ENCODE measurements around the gene FAU. TPM values are rescaled to one million over a fixed set of nuclear protein-coding genes. Genes with fewer than 3 reads are reported as not detected.

The FAU gene
- total and polyA plus RNA-seq, 9 of the 15 experiments (the other 6 are each of a cell fraction or from before 2014, with no cell fraction given) = 433 to 1,827 (median 942) TPM

DNA sequence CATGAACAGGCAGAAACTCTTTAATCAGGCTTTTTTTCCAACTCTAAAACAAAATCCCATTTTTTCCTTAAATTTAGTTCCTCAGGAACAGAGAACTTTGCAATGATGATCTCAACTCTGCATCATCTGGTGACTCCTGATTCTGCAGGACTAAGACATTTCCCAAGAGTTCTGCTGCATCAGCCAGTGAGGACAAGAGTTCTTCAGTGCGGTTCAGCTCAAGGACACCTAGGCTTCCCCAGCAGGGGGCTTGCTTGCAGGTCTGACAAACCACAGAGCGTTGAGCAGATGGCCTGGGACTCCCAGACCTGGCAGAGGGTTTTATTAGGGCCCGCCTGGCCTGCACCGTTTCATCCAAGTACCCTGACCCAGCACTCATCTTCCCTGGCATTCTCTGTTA is 44.5 kb downstream of the FAU start (continued):
- TF ChIP-seq, protein P1, sequence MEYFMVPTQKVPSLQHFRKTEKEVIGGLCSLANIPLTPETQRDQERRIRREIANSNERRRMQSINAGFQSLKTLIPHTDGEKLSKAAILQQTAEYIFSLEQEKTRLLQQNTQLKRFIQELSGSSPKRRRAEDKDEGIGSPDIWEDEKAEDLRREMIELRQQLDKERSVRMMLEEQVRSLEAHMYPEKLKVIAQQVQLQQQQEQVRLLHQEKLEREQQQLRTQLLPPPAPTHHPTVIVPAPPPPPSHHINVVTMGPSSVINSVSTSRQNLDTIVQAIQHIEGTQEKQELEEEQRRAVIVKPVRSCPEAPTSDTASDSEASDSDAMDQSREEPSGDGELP (CRISPR knock-in tag; IDR thresholded peaks at IDR 0.05; ENCODE audit: borderline replicate concordance) = 0 out of 2 replicates have a peak, but pooled peaks have one; percentile 15
- TF ChIP-seq, protein P2, sequence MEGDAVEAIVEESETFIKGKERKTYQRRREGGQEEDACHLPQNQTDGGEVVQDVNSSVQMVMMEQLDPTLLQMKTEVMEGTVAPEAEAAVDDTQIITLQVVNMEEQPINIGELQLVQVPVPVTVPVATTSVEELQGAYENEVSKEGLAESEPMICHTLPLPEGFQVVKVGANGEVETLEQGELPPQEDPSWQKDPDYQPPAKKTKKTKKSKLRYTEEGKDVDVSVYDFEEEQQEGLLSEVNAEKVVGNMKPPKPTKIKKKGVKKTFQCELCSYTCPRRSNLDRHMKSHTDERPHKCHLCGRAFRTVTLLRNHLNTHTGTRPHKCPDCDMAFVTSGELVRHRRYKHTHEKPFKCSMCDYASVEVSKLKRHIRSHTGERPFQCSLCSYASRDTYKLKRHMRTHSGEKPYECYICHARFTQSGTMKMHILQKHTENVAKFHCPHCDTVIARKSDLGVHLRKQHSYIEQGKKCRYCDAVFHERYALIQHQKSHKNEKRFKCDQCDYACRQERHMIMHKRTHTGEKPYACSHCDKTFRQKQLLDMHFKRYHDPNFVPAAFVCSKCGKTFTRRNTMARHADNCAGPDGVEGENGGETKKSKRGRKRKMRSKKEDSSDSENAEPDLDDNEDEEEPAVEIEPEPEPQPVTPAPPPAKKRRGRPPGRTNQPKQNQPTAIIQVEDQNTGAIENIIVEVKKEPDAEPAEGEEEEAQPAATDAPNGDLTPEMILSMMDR (IDR thresholded peaks at IDR 0.05 in 2 of 3, conservative IDR thresholded peaks at IDR 0.05 in 1 of 3; ENCODE audit: insufficient read depth in 2 of 3, low read depth in 1 of 3, low read length in 3 of 3) = peak in 2 of 3 experiments; percentile 6 to 34; a peak in 2 of 6 replicates

GRCh38 chr11:65072631-65072966 is 49.3 kb downstream of the FAU start:
- DNase-seq (ENCODE audit: extremely low read depth in 1 of 4, low spot score in 3 of 4) = no peak
- Histone ChIP-seq H3K27me3 (ENCODE audit: control insufficient read depth in 2 of 2, insufficient read depth in 2 of 2, low read length in 2 of 2) (no peaks in the 10 kb centered on the region), H3K4me3 (no peak overlapping the region), H2AFZ (ENCODE audit: low read depth, low read length) (no peak overlapping the region), H3K4me1 (replicated peaks in 1 of 2; ENCODE audit: control insufficient read depth in 2 of 2, insufficient read depth in 2 of 2, low read length in 2 of 2) (peaks cover 1 to 3% of the 10 kb centered on the region in 2 experiments; a peak in 3 of 5 replicates), H3K9me1 (ENCODE audit: control insufficient read depth, insufficient read depth, low read length) (no peaks in the 10 kb centered on the region), H4K20me1 (replicated peaks; ENCODE audit: control insufficient read depth, insufficient read depth, low read length) (0 out of 2 replicates have a peak, but pooled peaks cover 2% of the 10 kb centered on the region), H3K27ac (ENCODE audit: extremely low read depth, low read depth, low read length) (no peak overlapping the region), H3K36me3 (ENCODE audit: control insufficient read depth, insufficient read depth, low read length) (peaks cover 20% of the 10 kb centered on the region), H3K4me2 (ENCODE audit: insufficient read depth, low read length) (no peak overlapping the region), H3K79me2 (ENCODE audit: control insufficient read depth, insufficient read depth, low read length) (peaks cover 4% of the 10 kb centered on the region; the same call in 2 of the 3 replicates), H3K9me3 (replicated peaks; ENCODE audit: control insufficient read depth, insufficient read depth, low read depth, low read length) (no peaks in the 10 kb centered on the region), H3K9ac (ENCODE audit: insufficient read depth in 1 of 2, low read depth in 2 of 2, low read length in 2 of 2) (peak overlapping the region in 1 of 2 experiments; percentile 15; a peak in 1 of 4 replicates)
- in situ Hi-C loops (cut with MboI) = no loop called here
- ChIA-PET CTCF (ENCODE audit: low intra/inter-chr PET ratio) (no interaction called here), POLR2A (interaction anchor here (2.4 kb wide), 1 partner anchor 10 kb away, joined by 11 read pairs; no protein-coding TSS in a partner anchor)
- no peak for ATAC-seq
- BruUV-seq (replicated peaks) = no TSS peak
- no peak for FAIRE-seq
- intact Hi-C loops (cut with micrococcal nuclease) = no loop called here
- 13% methylated on average over 1 of the region's 1 CpG for WGBS (ENCODE audit: insufficient coverage, low coverage, missing lambda C conversion rate)
- TF ChIP-seq TBP (optimal IDR thresholded peaks at IDR 0.05; ENCODE audit: low read depth, low read length) (no peak), MAFG (tag; conservative IDR thresholded peaks at IDR 0.05) (no peak), ZFP30 (CRISPR knock-in tag; IDR thresholded peaks at IDR 0.05; ENCODE audit: borderline replicate concordance) (no peak), SRSF1 (IDR thresholded peaks at IDR 0.05; ENCODE audit: low read depth, low read length) (no peak), ZBTB9 (CRISPR knock-in tag; IDR thresholded peaks at IDR 0.05) (no peak), TRIM28 (IDR thresholded peaks at IDR 0.05) (no peak), GTF2B (IDR thresholded peaks at IDR 0.05; ENCODE audit: extremely low read depth, insufficient read length) (no peak), ZNF699 (CRISPR knock-in tag; IDR thresholded peaks at IDR 0.05; ENCODE audit: insufficient replicate concordance) (no peak)
- TF ChIP-seq, protein P3, sequence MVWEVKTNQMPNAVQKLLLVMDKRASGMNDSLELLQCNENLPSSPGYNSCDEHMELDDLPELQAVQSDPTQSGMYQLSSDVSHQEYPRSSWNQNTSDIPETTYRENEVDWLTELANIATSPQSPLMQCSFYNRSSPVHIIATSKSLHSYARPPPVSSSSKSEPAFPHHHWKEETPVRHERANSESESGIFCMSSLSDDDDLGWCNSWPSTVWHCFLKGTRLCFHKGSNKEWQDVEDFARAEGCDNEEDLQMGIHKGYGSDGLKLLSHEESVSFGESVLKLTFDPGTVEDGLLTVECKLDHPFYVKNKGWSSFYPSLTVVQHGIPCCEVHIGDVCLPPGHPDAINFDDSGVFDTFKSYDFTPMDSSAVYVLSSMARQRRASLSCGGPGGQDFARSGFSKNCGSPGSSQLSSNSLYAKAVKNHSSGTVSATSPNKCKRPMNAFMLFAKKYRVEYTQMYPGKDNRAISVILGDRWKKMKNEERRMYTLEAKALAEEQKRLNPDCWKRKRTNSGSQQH (CRISPR knock-in tag; IDR thresholded peaks at IDR 0.05) = no peak
- TF ChIP-seq, protein P4, sequence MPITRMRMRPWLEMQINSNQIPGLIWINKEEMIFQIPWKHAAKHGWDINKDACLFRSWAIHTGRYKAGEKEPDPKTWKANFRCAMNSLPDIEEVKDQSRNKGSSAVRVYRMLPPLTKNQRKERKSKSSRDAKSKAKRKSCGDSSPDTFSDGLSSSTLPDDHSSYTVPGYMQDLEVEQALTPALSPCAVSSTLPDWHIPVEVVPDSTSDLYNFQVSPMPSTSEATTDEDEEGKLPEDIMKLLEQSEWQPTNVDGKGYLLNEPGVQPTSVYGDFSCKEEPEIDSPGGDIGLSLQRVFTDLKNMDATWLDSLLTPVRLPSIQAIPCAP (CRISPR knock-in tag; IDR thresholded peaks at IDR 0.05; ENCODE audit: borderline replicate concordance) = no peak
